ENCODE results near the gene CISH.

DNA sequence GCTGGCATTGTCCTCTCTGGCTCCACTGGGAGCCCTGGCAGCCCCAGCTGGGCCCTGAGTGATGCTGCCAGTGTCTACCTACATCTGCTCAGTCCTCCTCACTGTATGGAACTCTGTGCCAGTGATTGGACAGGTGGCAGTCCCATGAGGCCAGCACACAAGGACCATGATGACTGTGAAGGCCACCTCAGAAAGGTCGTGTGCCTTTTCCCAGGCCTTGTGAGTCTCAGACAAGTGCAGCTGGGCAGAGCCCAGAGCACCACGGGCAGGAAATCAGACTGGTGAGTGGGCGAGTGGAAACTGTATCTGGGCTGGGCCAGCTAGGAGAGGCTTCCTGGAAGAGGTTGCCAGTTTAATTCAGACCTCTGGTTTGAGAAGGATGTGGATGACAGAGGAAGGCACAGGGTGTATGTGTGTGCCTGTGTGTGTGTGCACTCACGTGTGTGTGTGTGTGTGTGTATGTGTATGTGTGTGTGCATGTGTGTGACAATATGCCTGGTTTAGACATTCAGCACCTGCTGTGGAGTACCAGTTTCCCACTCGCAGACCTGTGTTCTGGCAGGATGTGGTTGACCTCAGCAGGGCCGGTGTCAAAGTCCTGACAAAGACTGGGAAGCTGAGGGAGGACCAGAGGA, 12.4 kb upstream of the CISH start:
- TF ChIP-seq YY1 (IDR thresholded peaks at IDR 0.05; ENCODE audit: insufficient read depth, insufficient read length) (no peak), SUZ12 (IDR thresholded peaks at IDR 0.05; ENCODE audit: extremely low read depth, insufficient read depth, insufficient read length) (no peak)
